CD4-positive, alpha-beta T cell treated with Interferon gamma for 1 hour (primary cell): ENCODE results near the gene CEP170B.
"Not testable (repeated sequence)": the region's sequence is repeated elsewhere in the genome, so short reads cannot be mapped to it uniquely, and the experiment has no call there.

Experiments
- DNase-seq: peaks from one replicate; pipeline ENCODE4 v3.0.0-alpha.2; 2020

Gene CEP170B

DNA sequence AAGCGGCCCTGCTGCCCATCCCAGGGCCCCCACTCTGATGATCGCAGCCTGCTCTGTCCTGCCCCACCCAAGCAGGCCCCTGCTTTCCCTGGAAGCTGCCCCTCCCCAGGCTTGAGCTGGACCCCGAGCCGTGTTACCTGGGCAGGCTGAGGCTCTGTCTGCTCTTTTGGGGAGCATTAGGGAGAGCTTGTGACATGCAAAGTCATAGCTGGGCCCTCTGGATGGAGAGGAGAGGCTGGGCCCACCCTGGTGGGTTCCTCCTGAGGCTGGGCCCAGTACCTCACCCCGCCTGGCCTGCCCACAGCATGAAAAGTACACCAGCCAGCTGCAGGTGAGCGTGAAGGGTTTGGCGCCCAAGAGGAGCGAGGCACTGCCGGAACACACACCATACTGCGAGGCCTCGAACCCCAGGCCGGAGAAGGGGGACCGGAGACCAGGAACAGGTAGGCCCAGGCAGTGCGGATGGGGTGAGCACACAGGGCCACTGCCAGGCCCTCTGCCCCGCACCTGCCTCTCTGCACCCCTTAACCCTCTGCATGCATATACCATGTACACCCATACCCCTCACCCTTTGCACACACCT is 15.0 kb downstream of the CEP170B start:
- no peak for DNase-seq

DNA sequence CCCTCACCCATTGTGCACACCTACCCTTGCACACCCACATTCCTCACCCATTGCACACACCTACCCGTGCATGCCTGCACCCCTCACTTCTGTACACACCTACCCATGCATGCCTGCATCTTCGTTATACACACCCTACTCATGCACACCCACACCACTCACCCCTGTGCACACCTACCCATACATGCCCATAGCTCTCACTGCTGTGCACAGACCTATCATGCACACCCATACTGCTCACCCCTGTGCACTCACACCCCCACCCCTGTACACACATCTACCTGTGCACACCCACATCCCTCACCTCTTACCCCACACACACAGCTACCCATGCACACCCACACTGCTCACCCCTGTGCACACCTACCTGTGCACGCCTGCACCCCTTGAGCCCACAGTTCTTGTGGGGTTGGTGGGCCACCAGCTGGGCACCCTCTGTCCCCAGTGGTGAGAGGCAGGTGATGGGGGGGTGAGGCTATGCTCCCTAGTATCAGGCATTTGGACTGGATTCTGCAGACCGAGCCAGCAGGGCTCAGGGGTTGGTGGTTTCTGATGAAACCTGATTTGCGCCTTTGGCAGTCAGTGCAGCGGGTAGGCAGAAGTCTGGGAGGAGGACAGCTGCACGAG is 15.6 kb downstream of the CEP170B start:
- no peak for DNase-seq

DNA sequence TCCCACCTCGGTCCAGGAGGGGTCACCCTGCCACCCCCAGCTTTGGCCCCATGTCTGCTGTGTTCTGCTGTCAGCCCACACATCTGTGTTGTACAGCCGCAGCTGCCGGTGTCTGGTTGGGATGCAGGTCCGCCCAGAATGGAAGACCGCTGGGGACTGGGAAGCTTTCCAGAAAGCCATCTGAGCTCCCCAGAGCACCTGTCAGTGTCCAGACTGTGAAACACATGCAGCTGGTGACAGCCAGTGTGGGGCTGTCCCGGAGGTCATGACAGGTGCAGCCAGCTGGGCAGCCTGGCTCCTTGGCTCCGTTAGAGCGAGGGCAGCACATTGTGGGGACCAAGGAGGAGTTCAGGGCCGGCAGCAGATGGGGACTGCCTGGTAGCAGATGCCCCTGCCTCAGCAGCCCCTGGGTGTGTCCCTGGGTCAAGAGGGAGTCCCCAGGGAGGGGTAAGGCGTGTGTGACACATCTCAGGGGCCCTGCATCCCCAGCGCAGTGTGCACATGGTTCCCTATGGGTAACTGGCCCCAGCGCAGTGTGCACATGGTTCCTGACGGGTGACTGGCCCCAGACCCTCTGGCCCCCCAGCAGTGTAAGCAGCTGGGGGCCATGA is 16.4 kb downstream of the CEP170B start:
- DNase-seq, result no peak

DNA sequence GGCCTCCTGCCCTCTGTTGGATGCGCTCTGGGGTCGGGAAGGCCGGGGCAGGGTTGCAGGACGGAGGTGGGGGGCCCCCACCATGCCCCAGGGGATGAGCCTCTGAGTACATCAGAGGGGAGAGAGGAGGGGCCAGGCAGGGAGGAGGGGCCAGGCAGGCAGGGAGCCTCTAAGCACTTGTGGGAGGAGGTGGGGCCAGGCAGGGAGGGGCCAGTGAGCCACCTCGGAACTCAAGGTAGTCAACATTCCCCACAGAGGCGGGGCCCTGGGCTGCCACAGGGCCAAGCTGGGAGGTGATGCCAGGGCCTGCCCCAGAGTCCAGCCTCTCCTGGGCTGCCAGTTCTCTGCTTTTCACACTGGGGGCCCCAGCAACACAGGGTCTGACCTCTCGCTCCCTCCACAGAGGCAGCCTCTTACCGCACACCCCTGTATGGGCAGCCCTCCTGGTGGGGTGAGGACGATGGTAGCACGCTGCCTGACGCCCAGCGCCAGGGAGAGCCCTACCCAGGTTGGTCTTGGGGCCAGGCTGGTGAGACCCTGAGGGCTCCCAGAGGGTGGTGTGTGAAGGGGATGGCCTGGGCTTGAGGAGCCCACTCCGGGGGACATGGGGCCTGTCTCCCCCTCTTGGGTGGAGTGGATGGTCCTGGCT is 17.4 kb downstream of the CEP170B start:
- DNase-seq, result no peak

DNA sequence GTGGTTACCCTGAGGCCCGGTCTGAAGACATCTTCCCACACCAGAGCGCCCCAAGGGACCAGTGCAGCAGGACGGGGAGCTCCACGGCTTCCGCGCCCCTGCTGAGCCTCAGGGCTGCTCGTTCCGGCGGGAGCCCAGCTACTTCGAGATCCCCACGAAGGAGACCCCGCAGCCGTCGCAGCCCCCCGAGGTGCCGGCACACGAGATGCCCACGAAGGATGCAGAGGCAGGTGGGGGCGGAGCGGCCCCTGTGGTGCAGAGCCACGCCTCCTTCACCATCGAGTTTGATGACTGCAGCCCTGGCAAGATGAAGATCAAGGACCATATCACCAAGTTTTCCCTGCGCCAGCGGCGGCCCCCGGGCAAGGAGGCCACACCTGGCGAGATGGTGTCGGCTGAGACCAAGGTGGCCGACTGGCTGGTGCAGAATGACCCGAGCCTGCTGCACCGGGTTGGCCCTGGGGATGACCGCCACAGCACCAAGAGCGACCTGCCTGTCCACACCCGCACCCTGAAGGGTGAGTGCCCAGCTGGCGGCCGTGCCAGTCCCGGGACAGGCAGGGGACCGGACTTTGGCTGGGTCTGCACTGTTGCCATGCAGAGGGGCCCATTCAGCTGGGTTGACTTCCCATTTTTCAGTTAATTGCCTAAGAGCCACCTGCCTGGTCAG is 18.1 kb downstream of the CEP170B start:
- DNase-seq, result no peak

DNA sequence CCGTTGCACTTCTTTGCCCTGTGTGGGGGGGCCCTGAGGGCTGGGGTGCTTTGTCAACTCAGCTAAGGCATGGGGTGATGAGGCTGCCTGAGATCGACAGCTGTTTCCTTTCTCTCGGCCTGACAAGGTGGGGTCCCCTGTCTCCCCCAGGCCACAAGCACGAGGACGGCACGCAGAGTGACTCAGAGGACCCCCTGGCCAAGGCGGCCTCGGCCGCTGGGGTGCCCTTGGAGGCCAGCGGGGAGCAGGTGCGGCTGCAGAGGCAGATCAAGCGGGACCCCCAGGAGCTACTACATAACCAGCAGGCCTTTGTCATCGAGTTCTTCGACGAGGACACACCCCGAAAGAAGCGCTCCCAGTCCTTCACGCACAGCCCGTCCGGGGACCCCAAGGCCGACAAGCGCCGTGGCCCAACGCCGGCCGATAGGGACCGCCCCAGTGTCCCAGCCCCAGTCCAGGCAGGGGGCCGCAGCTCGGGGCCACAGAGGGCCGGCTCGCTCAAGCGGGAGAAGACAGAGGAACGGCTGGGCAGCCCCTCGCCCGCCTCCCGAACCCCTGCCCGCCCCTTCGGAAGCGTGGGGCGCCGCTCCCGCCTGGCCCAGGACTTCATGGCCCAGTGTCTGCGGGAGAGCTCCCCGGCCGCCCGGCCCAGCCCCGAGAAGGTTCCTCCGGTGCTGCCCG is 18.8 kb downstream of the CEP170B start:
- no peak for DNase-seq

DNA sequence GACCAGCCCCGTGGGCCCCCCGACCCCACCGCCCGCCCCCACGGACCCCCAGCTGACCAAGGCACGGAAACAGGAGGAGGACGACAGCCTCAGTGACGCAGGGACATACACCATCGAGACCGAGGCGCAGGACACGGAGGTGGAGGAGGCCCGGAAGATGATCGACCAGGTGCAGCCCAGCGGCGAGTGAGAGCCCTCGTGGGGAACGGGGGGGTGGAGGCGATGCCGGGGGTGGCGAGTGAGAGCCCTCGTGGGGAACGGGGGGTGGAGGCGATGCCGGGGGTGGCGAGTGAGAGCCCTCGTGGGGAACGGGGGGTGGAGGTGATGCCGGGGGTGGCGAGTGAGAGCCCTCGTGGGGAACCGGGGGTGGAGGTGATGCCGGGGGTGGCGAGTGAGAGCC is 19.3 kb downstream of the CEP170B start:
- DNase-seq, result not testable (repeated sequence)

DNA sequence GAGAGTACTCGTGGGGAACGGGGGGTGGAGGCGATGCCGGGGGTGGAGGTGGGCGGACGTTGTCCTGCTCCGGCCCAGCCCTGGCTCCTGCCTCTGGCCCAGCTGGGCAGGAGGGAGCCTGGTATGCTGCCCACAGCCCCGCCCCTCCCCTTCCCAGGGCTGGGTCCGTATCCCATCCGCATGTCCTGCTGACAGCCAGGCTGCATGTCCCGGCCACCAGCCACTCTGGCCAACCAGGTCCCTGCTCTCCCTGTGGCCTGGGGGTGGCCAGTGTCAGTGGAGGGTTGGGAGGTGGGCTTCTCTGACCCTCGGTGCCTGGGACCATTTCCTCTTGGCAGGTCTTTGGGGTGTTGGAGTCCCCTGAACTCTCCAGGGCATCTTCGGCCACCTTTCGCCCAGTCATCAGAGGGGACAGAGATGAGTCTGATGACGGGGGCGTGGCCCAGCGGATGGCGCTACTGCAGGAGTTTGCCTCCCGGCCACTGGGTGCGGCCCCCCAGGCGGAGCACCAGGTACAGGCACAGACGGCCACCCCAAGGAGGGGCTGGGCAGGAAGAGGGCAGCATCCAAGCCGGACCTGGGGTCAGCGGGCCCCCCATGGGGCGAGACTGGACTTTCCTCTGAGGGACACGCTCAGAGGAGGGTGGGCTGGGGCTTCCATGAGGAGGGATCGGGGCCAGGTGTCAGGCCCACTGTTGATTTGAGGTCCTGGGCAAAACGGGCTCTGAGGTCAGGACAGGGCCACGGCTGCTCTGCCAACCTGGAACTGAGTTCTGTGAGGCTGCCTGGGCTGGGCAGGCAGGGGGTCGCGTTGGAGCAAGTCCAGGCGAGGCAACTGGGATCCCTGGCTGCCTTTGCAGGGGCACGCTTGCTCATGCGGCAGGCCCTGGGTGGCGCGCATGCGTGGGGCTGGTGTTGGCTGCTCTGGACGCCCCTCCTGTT is 20.2 kb downstream of the CEP170B start:
- no peak for DNase-seq

DNA sequence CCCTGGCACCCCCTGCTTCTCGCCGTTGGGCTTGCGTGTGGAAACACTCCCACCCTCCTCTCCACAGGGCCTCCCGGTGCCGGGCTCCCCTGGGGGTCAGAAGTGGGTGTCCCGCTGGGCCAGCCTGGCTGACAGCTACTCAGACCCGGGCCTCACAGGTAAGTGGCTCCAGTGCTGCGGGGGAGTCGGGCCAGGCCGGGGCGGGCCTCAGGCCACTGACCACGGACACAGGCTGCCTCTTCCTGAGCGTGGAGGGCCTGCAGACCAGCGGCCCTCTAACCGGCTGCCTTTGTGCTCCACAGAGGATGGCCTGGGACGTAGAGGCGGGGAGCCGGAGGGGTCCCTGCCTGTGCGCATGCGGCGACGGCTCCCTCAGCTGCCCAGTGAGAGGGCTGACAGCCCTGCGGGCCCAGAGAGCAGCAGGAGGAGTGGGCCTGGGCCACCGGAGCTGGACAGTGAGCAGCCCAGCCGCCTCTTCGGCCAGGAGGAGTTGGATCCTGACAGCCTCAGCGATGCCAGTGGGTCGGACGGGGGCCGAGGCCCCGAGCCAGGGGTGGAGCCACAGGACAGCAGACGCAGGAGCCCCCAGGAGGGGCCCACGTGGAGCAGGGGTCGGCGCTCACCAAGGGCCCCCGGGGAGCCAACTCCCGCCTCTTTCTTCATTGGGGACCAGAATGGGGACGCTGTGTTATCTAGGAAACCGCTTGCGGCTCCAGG is 21.1 kb downstream of the CEP170B start:
- no peak for DNase-seq

DNA sequence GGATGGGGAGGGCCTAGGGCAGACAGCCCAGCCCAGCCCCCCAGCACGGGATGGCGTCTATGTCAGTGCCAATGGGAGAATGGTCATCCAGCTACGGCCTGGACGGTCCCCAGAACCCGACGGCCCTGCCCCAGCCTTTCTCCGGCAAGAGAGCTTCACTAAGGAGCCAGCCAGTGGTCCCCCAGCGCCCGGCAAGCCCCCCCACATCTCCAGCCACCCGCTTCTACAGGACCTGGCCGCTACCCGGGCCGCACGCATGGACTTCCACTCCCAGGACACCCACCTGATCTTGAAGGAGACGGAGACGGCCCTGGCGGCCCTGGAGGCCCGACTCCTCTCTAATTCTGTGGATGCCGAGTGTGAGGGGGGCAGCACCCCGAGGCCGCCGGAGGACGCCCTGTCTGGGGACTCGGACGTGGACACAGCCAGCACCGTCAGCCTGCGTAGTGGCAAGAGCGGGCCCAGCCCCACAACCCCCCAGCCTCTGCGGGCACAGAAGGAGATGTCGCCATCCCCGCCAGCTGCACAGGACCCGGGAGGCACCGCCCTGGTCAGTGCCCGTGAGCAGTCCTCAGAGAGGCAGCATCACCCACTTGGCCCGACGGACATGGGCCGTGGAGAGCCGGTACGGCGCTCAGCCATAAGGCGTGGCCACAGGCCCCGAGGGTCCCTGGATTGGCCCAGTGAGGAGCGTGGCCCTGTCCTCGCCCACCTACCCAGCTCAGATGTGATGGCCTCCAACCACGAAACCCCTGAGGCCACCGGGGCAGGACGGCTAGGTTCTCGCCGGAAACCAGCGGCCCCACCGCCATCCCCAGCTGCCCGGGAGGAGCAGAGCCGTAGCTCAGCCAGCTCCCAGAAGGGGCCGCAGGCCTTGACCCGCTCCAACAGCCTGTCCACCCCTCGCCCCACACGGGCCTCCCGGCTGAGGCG is 21.9 kb downstream of the CEP170B start:
- no peak for DNase-seq

DNA sequence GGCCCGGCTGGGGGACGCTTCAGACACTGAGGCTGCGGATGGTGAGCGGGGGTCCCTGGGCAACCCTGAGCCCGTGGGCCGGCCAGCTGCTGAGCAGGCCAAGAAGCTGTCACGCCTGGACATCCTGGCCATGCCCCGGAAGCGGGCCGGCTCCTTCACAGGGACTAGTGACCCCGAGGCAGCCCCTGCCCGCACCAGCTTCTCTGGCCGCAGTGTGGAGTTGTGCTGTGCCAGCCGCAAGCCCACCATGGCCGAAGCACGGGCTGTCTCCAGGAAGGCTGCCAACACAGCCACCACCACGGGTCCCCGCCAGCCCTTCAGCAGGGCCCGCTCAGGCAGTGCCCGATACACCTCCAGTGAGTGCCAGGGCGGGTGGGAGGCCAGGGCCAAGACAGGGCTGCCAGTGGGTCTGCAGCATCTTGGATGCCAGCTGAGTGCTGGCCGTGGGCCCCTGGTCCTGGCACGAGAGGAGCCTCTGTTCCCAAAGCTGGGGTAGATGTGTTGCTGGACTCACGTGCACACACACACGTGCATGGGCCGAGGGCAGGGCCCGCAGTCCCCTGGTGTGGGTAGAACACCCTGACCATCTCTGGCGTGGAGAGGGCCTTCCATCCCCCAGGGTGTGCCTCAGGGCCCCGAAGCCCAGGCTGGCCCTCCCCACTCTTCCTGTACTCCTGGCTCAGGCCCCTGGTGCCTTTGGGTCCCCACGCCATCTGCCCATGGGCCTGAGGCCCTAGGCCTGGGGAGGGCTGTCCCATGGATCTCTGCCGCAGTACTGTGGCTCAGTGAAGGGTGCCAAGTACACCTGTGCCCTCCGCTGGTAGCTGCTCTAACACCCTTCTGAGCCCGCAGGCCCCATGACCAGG is 22.8 kb downstream of the CEP170B start:
- no peak for DNase-seq

DNA sequence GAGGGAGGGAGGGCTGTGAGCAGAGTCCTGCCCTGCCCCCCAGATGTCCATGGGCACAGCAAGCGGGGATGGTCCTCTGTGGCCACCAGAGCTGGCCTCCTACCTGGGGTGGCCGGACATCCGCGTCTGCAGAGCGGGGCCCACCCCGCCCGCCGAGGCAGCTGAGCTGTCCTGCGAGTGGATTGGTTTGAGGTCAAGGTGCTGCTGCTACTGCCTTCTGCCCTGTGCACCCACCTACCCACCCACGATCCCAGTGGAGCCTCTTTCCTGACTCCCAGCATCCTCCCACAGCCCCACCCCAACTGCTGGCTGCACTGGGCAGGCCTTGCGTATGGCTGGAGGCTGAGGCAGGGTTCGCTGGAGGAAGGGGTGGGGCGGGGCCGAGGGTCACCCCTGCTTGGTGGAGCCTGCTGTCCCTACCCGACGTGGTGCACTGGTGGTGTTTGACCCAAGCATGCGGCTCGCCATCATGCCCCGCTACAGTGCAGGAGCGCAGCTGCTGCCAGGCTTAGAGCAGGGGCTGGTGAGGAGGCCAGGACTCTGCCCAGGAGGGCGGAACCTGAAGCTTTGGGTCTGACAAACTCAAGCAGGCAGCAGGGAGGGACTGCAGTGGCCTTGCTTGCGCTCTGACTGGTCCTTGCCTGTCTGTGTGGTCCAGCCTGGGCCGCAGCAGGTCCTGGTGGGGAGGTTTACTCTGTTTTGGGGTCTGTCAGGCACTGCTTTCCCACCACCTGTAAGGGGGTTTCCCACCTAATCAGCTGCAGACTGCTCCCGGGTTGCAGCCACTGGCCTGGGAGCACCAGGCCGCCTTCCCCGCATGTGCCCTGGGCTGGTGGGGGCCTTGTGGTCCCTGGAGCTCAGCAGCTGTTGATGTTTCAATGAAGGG is 23.7 kb downstream of the CEP170B start:
- no peak for DNase-seq

DNA sequence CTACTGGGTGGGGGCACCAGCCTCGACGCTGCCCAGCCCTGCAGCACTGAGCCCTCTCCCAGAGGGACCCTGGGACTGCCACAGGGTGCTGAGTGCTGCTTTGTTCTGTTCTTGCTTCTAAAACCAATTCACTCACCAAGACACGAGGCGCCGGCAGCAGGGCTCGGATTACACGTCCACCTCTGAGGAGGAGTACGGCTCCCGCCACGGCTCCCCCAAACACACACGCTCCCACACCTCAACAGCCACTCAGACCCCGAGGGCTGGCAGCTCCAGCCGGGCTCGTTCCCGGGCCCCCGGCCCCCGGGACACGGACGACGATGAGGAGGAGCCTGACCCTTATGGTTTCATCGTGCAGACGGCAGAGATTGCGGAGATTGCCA is 24.3 kb downstream of the CEP170B start:
- DNase-seq, result no peak

DNA sequence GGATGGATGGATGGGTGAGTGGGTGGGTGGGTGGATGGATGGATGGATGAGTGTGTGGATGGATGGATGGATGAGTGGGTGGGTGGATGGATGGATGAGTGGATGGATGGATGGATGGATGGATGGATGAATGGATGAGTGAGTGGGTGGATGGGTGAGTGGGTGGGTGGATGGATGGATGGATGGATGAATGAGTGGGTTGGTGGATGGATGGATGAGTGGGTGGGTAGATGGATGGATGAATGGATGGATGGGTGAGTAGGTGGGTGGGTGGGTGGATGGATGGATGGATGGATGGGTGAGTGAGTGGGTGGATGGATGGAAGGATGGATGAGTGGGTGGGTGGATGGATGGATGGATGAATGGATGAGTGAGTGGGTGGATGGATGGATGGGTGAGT is 25.2 kb downstream of the CEP170B start:
- DNase-seq, result not testable (repeated sequence)

DNA sequence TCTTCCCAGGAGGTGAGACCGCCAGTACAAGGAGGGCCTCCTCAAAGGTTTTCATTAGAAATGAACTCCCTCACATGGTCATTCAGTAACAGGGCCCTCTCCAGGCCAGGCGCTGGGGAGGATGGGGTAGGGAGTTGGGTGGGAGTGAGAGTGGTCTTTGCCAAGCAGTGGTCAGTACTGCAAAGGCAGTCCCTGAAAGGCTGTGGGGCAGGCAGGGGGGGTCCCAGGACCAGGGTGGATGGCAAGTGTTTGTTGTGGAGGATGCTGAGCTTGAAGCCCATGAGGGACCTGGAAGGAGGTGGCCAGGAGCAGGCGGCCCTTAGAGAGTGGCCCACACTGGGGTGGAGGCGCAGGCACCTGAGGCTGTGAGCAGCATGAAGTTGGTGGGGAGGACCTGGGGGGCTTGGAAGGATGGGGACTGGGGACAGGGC is 26.1 kb downstream of the CEP170B start:
- no peak for DNase-seq

DNA sequence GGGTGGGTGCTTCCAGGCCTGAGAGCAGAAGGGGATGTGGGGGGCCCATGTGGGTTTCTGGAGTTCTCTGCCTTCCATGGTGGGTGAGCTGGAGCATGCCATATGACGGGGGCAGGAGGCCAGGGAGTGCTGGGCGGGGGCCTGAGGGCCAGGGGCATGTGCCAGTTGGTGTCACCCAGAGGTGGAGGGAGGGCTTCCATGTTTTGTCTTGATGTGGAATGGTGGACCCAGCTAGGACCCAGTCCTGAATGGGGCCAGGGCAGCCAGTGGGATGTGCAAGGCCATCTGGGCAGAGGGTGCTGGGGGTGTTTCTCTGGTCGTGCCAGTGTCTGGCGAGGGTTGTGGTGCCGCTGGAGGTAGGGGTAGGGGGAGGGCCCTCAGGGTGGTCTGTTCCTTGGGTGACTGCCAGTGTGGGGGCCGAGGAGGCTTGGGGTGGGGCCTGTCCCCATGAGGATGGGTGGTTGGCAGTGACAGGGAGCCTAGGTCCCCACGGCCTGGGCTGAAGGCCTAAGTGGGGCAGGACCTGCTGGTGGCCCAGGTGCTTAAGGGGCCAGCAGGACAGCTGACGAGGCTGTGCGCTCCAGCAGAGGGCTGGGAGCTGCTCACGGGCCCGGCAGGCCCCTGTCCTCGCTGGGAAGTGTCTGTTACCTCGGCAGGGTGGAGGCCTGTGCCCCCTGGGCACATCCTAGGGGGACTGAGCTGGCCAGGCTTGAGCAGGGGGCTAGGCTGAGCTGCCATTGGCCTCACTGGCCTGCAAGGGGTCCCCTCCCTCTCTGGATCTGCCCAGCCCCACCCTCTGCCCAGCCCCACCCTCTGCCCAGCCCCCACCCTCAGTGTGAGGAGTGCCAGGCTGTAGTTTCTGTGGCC is 26.8 kb downstream of the CEP170B start:
- DNase-seq, result no peak
